HL-60/S4 treated with phorbol 12-myristate 13-acetate at 8.2 ng/mL for 4 days and 3 days (cell line): Measurements from ENCODE around the gene HHLA2.

Source experiments
- in situ Hi-C: fragments of 300-500 bp; cut with MboI; formaldehyde crosslinking; loops from 2 replicates; pipeline ENCODE4 v1.15.0; 2022; ENCODE audit warnings: low sequenced_read_pairs

HHLA2 gene

GRCh38 chr3:108298056-108298455 is 1.7 kb downstream of the HHLA2 start:
- in situ Hi-C loops, result no loop called here

GRCh38 chr3:108300103-108300849 is 3.9 kb downstream of the HHLA2 start:
- in situ Hi-C loops, result no loop called here

GRCh38 chr3:108301695-108302404 is 5.5 kb downstream of the HHLA2 start:
- in situ Hi-C loops, result no loop called here

- in situ Hi-C loops, result no loop called here
Measured at GRCh38 chr3:108302570-108302969, 6.2 kb downstream of the HHLA2 start.

- in situ Hi-C loops, result no loop called here
Measured at GRCh38 chr3:108305484-108306172, 9.3 kb downstream of the HHLA2 start.

- in situ Hi-C loops, result no loop called here
Measured at GRCh38 chr3:108311797-108312196, 15.4 kb downstream of the HHLA2 start.

- in situ Hi-C loops, result no loop called here
Measured at GRCh38 chr3:108312656-108313055, 16.3 kb downstream of the HHLA2 start.

- in situ Hi-C loops, result no loop called here
Measured at GRCh38 chr3:108315767-108316301, 19.5 kb downstream of the HHLA2 start.

GRCh38 chr3:108319428-108320082 is 23.2 kb downstream of the HHLA2 start:
- in situ Hi-C loops, result no loop called here

GRCh38 chr3:108320746-108321350 is 24.5 kb downstream of the HHLA2 start:
- in situ Hi-C loops, result no loop called here

GRCh38 chr3:108322352-108322751 is 26.0 kb downstream of the HHLA2 start:
- in situ Hi-C loops, result no loop called here

GRCh38 chr3:108324177-108324576 is 27.8 kb downstream of the HHLA2 start:
- in situ Hi-C loops, result no loop called here

GRCh38 chr3:108327168-108327567 is 30.8 kb downstream of the HHLA2 start:
- in situ Hi-C loops, result no loop called here

- in situ Hi-C loops, result no loop called here
Measured at GRCh38 chr3:108328821-108329486, 32.6 kb downstream of the HHLA2 start.

GRCh38 chr3:108329508-108329907 is 33.2 kb downstream of the HHLA2 start:
- in situ Hi-C loops, result no loop called here

GRCh38 chr3:108329947-108330346 is 33.6 kb downstream of the HHLA2 start:
- in situ Hi-C loops, result no loop called here

- in situ Hi-C loops, result no loop called here
Measured at GRCh38 chr3:108331792-108332191, 35.4 kb downstream of the HHLA2 start.

- in situ Hi-C loops, result no loop called here
Measured at GRCh38 chr3:108333961-108334360, 37.6 kb downstream of the HHLA2 start.

- in situ Hi-C loops, result no loop called here
Measured at GRCh38 chr3:108334701-108335100, 38.4 kb downstream of the HHLA2 start.

GRCh38 chr3:108338901-108339545 is 42.7 kb downstream of the HHLA2 start:
- in situ Hi-C loops, result no loop called here
